Keratinocyte (primary cell): Measurements from ENCODE around the gene HOXA1.

Experiments used
- EZH2 ChIP-seq: IDR thresholded peaks from one replicate; pipeline ENCODE4 v1.6.1; 2012; ENCODE audit warnings: inconsistent platforms, mild to moderate bottlenecking, low read length, moderate library complexity
- TF ChIP-seq, protein P1 (sequence below), 3 experiments: IDR thresholded peaks in 1 of 3; conservative IDR thresholded peaks in 1 of 3; optimal IDR thresholded peaks in 1 of 3; 2 replicates in 2 of 3; 3 replicates in 1 of 3; pipeline versions ENCODE3 to v1.5.1; 2011; ENCODE audit warnings: low read length in 3 of 3, mild to moderate bottlenecking in 3 of 3, moderate library complexity in 2 of 3, control low read depth in 1 of 3, inconsistent platforms in 1 of 3; ENCODE audit not compliant: insufficient read depth in 2 of 3; ENCODE audit errors: extremely low read depth in 1 of 3

DNA sequence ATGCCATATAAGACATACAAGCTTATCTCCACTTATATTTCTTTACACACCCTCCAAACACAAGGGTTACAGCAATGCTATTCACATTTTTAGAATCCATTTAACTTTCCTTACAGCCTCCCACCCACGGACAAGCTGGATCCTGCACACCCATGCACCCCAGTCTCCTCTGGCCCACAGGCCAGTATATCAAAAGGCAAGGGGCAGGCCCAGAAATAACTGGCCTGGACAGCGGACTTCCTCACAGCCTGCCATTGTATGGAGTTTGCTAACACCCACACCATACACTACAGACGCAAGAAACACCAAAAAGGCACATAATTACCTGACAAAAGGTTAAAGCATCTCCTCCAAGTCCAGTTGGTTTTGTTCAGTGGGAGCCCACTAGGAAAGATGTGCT lies 22.8 kb upstream of the HOXA1 start:
- TF ChIP-seq, protein P1, sequence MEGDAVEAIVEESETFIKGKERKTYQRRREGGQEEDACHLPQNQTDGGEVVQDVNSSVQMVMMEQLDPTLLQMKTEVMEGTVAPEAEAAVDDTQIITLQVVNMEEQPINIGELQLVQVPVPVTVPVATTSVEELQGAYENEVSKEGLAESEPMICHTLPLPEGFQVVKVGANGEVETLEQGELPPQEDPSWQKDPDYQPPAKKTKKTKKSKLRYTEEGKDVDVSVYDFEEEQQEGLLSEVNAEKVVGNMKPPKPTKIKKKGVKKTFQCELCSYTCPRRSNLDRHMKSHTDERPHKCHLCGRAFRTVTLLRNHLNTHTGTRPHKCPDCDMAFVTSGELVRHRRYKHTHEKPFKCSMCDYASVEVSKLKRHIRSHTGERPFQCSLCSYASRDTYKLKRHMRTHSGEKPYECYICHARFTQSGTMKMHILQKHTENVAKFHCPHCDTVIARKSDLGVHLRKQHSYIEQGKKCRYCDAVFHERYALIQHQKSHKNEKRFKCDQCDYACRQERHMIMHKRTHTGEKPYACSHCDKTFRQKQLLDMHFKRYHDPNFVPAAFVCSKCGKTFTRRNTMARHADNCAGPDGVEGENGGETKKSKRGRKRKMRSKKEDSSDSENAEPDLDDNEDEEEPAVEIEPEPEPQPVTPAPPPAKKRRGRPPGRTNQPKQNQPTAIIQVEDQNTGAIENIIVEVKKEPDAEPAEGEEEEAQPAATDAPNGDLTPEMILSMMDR (optimal IDR thresholded peaks at IDR 0.05 in 1 of 3, IDR thresholded peaks at IDR 0.05 in 1 of 3, conservative IDR thresholded peaks at IDR 0.05 in 1 of 3; ENCODE audit: extremely low read depth in 1 of 3, insufficient read depth in 2 of 3, low read length in 3 of 3): no peak
- TF ChIP-seq EZH2: no peak
